Mucosa of descending colon (tissue), 3 donors: ENCODE data around the gene NR6A1. TPM values are rescaled to one million over a fixed set of nuclear protein-coding genes. Genes with fewer than 3 reads are reported as not detected.

Experiments
- ATAC-seq: fragments of 200-7000 bp; cut with Tn5 transposase; one replicate; pipeline ENCODE4 v1.9.1; 2020; ENCODE audit warnings: mild to moderate bottlenecking, moderate library complexity
- DNase-seq, 3 donors: peaks; one replicate each; pipeline ENCODE4 v3.0.0-alpha.2; 2020
- H3K36me3 ChIP-seq: fragments of 200-600 bp; one replicate; pipeline ENCODE4 v1.8.0; 2021; ENCODE audit warnings: low read depth, mild to moderate bottlenecking
- H3K4me1 ChIP-seq: fragments of 200-600 bp; one replicate; pipeline ENCODE4 v1.8.0; 2021; ENCODE audit warnings: low read depth, mild to moderate bottlenecking
- H3K4me3 ChIP-seq: fragments of 200-600 bp; one replicate; pipeline ENCODE4 v1.8.0; 2021; ENCODE audit warnings: mild to moderate bottlenecking
- H3K9me3 ChIP-seq: fragments of 200-600 bp; one replicate; pipeline ENCODE4 v1.8.0; 2021; ENCODE audit warnings: mild to moderate bottlenecking
- intact Hi-C, 2 donors: fragments of 100-400 bp; cut with DNase I in 1 of 2; cut with micrococcal nuclease in 1 of 2; formaldehyde crosslinking; loops; one replicate each; pipeline versions ENCODE4 v1.11.0 to v1.11.1; 2022; cut with DNase I, micrococcal nuclease
- total RNA-seq, 3 donors: library from RNA; stranded (reverse); fragmentation: NEBNext Ultra II Directional in 2 of 3; extraction: Animal tissue kit (Norgen Biotek cat#: 25700) in 2 of 3; gene quantifications; one replicate each; pipeline versions ENCODE4 v1.2.1 to v1.2.4, GENCODE V29; 2021 to 2023
- TF ChIP-seq, protein P1 (sequence below): fragments of 200-600 bp; IDR thresholded peaks from one replicate; pipeline ENCODE4 v1.8.0; 2022; ENCODE audit warnings: antibody characterized with exemption, mild to moderate bottlenecking
- donor health status: DM: no; HTN: no; CAD: no; lungs with moderate emphysema.
- donor health status: DM: no; HTN: no; CAD: no.
- donor health status: DM: no; HTN: yes; CAD: no.

NR6A1 gene
- total RNA-seq, 3 donors from 2014 or later, result 5.6 to 8.4 (median 7.0) TPM

DNA sequence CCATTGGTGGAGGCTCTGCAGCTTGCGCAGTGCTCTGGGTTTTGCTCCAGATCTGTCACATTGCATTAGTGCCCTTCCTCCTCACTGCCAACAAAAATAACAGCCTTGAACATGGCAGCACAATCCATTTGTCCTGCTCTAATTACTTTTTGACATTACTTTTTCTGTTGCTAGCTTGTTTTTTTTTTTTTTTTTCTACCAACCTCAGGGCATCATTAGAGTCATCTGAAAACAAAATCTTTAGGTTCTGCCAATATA lies 146.4 kb downstream of the NR6A1 start:
- Histone ChIP-seq H3K4me3 (no peak overlapping the region), H3K9me3 (no peaks in the 10 kb centered on the region), H3K4me1 (no peaks in the 10 kb centered on the region), H3K36me3 (no peaks in the 10 kb centered on the region)
- intact Hi-C loops, result no loop called here
- no peak for DNase-seq
- ATAC-seq, result no peak
- TF ChIP-seq, protein P1, sequence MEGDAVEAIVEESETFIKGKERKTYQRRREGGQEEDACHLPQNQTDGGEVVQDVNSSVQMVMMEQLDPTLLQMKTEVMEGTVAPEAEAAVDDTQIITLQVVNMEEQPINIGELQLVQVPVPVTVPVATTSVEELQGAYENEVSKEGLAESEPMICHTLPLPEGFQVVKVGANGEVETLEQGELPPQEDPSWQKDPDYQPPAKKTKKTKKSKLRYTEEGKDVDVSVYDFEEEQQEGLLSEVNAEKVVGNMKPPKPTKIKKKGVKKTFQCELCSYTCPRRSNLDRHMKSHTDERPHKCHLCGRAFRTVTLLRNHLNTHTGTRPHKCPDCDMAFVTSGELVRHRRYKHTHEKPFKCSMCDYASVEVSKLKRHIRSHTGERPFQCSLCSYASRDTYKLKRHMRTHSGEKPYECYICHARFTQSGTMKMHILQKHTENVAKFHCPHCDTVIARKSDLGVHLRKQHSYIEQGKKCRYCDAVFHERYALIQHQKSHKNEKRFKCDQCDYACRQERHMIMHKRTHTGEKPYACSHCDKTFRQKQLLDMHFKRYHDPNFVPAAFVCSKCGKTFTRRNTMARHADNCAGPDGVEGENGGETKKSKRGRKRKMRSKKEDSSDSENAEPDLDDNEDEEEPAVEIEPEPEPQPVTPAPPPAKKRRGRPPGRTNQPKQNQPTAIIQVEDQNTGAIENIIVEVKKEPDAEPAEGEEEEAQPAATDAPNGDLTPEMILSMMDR, result no peak

DNA sequence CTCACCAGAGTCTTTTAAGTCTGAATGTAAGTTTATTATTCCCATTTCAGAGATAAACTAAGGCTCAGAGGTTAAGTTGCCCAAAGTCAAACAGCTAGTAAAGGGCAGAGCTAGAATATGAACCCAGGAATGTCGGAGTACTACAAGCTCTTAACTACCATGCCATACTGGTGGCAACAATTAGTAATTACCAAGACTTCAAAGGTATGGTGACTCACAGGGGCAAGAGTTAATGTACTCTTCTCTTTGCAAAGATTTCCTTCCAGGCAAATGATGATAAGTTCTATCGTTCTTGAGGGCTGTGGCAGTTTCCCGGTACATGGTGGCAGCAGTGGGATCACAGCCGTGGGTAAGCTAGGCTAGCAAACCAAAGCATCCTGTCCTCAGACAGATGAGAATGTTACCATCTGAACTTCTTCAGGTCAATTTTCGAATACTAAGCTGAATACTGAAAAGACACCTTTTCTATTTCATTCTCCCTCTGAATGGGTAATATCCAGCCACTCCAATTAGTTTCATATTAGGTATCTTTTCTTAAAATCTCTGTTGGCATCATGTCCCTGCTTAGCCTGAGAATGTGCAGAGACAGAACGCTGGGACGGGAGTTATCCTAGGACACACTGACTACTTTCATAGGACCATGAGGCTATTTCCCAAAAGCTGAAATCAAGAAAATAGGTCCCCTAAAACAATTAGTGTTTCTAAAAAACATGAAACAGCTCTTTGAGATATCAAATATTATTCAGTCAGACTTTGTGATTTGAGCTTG lies 147.0 kb downstream of the NR6A1 start:
- H3K9me3 ChIP-seq, result no peaks in the 10 kb centered on the region
- no peak for ATAC-seq
- DNase-seq, result no peak
- no peak overlapping the region for H3K4me3 ChIP-seq
- intact Hi-C loops, result no loop called here
- no peaks in the 10 kb centered on the region for H3K36me3 ChIP-seq
- H3K4me1 ChIP-seq, result no peaks in the 10 kb centered on the region
- TF ChIP-seq, protein P1, result no peak

DNA sequence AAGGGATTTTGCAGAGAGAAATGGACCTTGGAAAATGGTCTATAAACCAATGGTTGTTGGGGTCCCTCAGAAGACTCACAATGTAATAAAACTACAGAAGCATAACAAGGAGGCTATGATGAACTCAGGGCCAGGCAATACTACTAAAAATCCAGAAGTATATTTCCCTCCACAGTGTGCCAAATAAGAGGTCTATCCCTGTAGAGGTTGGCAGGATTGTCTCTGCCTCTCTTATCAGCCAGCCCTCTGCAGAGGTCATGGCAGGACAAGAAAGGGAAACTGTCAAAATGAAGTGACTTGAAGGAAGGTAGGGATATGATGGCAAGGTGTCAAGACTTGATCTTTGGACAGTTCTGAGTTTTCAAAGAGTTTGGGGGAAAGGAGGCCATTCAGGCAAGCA lies 148.2 kb downstream of the NR6A1 start:
- ATAC-seq (no peak), DNase-seq (no peak)
- H3K4me1 ChIP-seq, result no peaks in the 10 kb centered on the region
- H3K4me3 ChIP-seq, result no peak overlapping the region
- intact Hi-C loops, result no loop called here
- TF ChIP-seq, protein P1, result no peak
- no peaks in the 10 kb centered on the region for H3K36me3 ChIP-seq
- no peaks in the 10 kb centered on the region for H3K9me3 ChIP-seq

DNA sequence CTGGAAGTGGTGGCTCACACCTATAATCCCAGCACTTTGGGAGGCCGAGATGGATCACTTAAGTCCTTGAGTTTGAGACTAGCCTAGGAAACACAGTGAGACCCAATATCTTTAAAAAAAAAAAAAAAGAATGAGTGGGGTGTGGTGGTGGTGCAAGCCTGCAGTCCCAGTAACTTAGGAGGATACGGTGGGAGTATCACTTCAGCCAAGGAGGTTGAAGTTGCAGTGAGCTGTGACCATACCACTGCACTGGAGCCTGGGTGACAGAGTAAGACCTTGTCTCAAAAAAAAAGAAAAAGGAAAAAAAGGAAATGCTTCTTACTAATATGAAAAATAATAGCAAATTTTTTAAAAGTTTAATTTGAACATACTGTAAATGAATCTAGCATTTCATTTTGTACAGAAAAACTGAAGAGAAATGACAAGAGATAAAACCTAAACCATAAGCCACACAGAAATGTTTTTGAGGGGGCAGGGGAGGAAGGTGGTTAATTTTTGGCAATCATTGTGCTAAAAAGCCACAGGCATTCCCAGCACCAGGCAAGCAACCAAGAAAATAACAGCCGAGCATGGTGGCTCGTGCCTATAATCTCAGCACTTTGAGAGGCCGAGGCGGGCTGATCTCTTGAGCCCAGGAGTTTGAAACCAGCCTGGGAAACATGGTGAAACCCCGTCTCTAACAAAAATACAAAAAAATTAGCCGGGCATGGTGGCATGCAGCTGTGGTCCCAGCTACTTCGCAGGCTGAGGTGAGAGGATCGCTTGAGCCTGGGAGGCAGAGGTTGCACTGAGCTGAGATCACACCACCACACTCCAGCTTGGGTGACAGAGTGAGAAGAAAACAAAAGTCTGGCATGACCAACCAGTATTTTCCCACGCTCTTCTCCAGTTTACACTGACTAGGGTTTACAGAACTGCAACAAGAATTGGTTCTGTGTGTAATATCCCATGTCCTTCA lies 149.5 kb downstream of the NR6A1 start:
- no peak for ATAC-seq
- intact Hi-C loops, result no loop called here
- no peak for DNase-seq
- H3K4me3 ChIP-seq, result no peak overlapping the region
- TF ChIP-seq, protein P1, result no peak
- no peaks in the 10 kb centered on the region for H3K9me3 ChIP-seq
- no peaks in the 10 kb centered on the region for H3K4me1 ChIP-seq
- no peaks in the 10 kb centered on the region for H3K36me3 ChIP-seq

DNA sequence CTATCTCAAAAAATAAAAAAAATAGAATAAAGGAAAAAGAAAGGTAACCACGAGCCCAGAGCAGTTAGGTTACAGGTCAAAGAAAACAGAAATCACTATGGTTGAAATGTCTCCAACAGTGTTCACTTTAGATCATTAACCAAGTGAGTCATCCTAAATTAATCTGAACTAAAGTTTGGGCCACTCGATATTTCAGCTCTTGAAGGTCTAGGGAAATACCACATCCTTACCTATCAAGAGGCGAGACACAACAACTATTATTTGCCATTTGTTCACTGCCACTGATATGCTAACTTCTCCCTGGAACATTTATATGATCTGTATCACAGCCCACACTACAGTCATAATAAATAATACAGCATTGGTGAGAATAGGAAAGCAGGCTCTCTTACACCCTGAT lies 152.6 kb downstream of the NR6A1 start:
- Histone ChIP-seq H3K36me3 (no peaks in the 10 kb centered on the region), H3K4me1 (no peaks in the 10 kb centered on the region), H3K9me3 (no peaks in the 10 kb centered on the region), H3K4me3 (no peak overlapping the region)
- ATAC-seq, result peak; percentile 12
- no peak for DNase-seq
- intact Hi-C loops, result loop anchor here in 1 of 2 donors (5.0 kb wide), 1 partner anchor 94 kb away; no protein-coding TSS in a partner anchor
- TF ChIP-seq, protein P1, result no peak
